SKM-1 (cell line): Measurements from ENCODE around the gene TMED9.
"Not testable (repeated sequence)": the region's sequence is repeated elsewhere in the genome, so short reads cannot be mapped to it uniquely, and the experiment has no call there.

Experiments used
- DNase-seq: peaks from one replicate; lab custom pipeline; 2025; ENCODE audit not compliant: unreplicated experiment; lab: John Stamatoyannopoulos, UW

The TMED9 gene

GRCh38 chr5:177592010-177592834, at the start of gene TMED9:
Gene TMED9 (plus strand): TSS chr5:177592203. CDS start chr5:177592215, 12 bp downstream.
- DNase-seq: peak; percentile 67

- DNase-seq: no peak
Observed at GRCh38 chr5:177542816-177543465, 49.1 kb upstream of the TMED9 start.

GRCh38 chr5:177545487-177546257, 46.3 kb upstream of the TMED9 start:
- peak; percentile 17 for DNase-seq

GRCh38 chr5:177546258-177546741, 45.7 kb upstream of the TMED9 start:
- DNase-seq: peak; percentile 8

GRCh38 chr5:177547736-177548135, 44.3 kb upstream of the TMED9 start:
- no peak for DNase-seq

- no peak for DNase-seq
Observed at GRCh38 chr5:177548495-177548894, 43.5 kb upstream of the TMED9 start.

GRCh38 chr5:177550122-177550521, 41.9 kb upstream of the TMED9 start:
- DNase-seq: no peak

- DNase-seq: no peak
Observed at GRCh38 chr5:177552839-177553455, 39.1 kb upstream of the TMED9 start.

- DNase-seq: no peak
Observed at GRCh38 chr5:177553671-177554429, 38.2 kb upstream of the TMED9 start.

GRCh38 chr5:177554474-177555111, 37.4 kb upstream of the TMED9 start, which contains the start of gene FAM193B:
Gene FAM193B (minus strand): TSS chr5:177554563. CDS start chr5:177554458, 105 bp downstream.
- DNase-seq: peak; percentile 91

GRCh38 chr5:177555228-177555627, 36.8 kb upstream of the TMED9 start:
- DNase-seq: no peak

GRCh38 chr5:177555665-177556064, 36.3 kb upstream of the TMED9 start:
- no peak for DNase-seq

- DNase-seq: no peak
Observed at GRCh38 chr5:177557041-177557647, 34.9 kb upstream of the TMED9 start.

GRCh38 chr5:177557796-177558195, 34.2 kb upstream of the TMED9 start:
- DNase-seq: no peak

GRCh38 chr5:177559446-177559941, 32.5 kb upstream of the TMED9 start:
- not testable (repeated sequence) for DNase-seq

- DNase-seq: no peak
Observed at GRCh38 chr5:177565046-177565445, 27.0 kb upstream of the TMED9 start.

- no peak for DNase-seq
Observed at GRCh38 chr5:177568326-177568725, 23.7 kb upstream of the TMED9 start.

GRCh38 chr5:177569894-177570293, 22.1 kb upstream of the TMED9 start:
- no peak for DNase-seq

GRCh38 chr5:177575488-177575887, 16.5 kb upstream of the TMED9 start:
- no peak for DNase-seq
